ENCODE data around the gene TGFBR2. TPM values are rescaled to one million over a fixed set of nuclear protein-coding genes. Genes with fewer than 3 reads are reported as not detected.

Gene TGFBR2
- total RNA-seq, 2 donors from 2014 or later: 6.0 to 9.6 TPM

DNA sequence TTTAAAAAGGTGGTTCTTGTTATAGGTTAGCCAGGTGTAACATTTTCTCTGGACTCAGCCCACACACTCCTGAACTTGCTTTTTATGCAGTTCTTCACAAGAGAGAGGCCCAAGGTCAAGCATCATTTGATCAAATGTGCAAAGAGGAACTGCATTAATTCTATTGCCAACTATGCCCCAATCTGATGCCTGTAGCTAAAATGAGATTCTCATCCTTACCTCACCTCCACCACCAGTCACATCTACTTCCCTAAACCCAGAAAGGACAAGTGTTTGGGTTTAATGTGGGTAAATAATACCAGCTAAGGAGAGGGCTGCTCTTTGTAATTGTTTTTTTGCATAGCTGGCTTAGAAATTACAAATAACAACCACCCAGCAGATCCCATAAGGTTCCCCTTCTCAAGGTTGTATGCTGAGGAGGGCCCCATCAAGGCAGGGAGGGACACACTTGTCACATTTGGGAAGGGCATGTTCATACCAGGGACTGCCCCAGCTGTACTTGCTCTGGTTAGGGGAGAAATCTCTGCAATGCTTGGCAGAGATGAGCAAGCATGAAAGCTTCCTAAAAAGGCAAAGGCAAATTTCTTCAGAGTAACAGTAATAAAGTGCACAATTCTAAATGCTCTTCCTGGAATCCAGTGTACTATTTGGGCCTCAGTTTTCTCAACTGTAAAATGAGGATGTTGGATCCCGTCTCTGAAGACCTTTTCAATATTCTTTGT is 76.2 kb downstream of the TGFBR2 start:
- 80 to 100% methylated on average over 1 of the region's 1 CpG for WGBS, 2 experiments (ENCODE audit: insufficient coverage in 1 of 2, insufficient read length in 1 of 2)
- no peak overlapping the region for H3K27ac Mint-ChIP-seq

GRCh38 chr3:30683769-30684168 is 77.4 kb downstream of the TGFBR2 start:
- Histone ChIP-seq H3K9ac (ENCODE audit: extremely low read depth, low read length, poor library complexity, severe bottlenecking) (no peak overlapping the region), H3K27me3 (ENCODE audit: control insufficient read depth, insufficient read depth, low read length, poor library complexity, severe bottlenecking) (no peaks in the 10 kb centered on the region), H3K36me3 (ENCODE audit: control insufficient read depth, insufficient read depth, low read length) (peaks cover 46% of the 10 kb centered on the region), H3K27ac (ENCODE audit: low read depth, low read length) (no peak overlapping the region), H3K4me3 (ENCODE audit: low read length) (no peak overlapping the region), H3K9me3 (ENCODE audit: control insufficient read depth, low read length) (no peaks in the 10 kb centered on the region), H3K4me1 (ENCODE audit: control insufficient read depth, insufficient read depth, low read length) (peaks cover 6% of the 10 kb centered on the region)
- Mint-ChIP-seq H3K36me3 (ENCODE audit: low read depth) (peaks cover 40% of the 10 kb centered on the region), H3K27ac (no peak overlapping the region), H3K9me3 (no peaks in the 10 kb centered on the region), H3K4me1 (peaks cover 28% of the 10 kb centered on the region), H3K4me3 (no peak overlapping the region), H3K27me3 (ENCODE audit: insufficient read depth) (no peaks in the 10 kb centered on the region)
- WGBS, 2 experiments (ENCODE audit: insufficient coverage in 1 of 2, insufficient read length in 1 of 2): 95 to 97% methylated on average over 3 of the region's 3 CpGs
- DNase-seq: no peak
- TF ChIP-seq CTCF (conservative IDR thresholded peaks at IDR 0.05): no peak

More for the DNA sequence above, 76.2 kb downstream of the TGFBR2 start:
- Mint-ChIP-seq H3K4me1 (peaks cover 33% of the 10 kb centered on the region), H3K36me3 (ENCODE audit: low read depth) (peaks cover 40% of the 10 kb centered on the region), H3K4me3 (no peak overlapping the region), H3K27me3 (ENCODE audit: insufficient read depth) (no peaks in the 10 kb centered on the region), H3K9me3 (no peaks in the 10 kb centered on the region)
- Histone ChIP-seq H3K36me3 (ENCODE audit: control insufficient read depth, insufficient read depth, low read length) (peaks cover 41% of the 10 kb centered on the region), H3K9ac (ENCODE audit: extremely low read depth, low read length, poor library complexity, severe bottlenecking) (no peak overlapping the region), H3K4me3 (ENCODE audit: low read length) (no peak overlapping the region), H3K27ac (ENCODE audit: low read depth, low read length) (no peak overlapping the region), H3K27me3 (ENCODE audit: control insufficient read depth, insufficient read depth, low read length, poor library complexity, severe bottlenecking) (no peaks in the 10 kb centered on the region), H3K9me3 (ENCODE audit: control insufficient read depth, low read length) (no peaks in the 10 kb centered on the region), H3K4me1 (ENCODE audit: control insufficient read depth, insufficient read depth, low read length) (peaks cover 7% of the 10 kb centered on the region)
- no peak for DNase-seq
- no peak for TF ChIP-seq CTCF (conservative IDR thresholded peaks at IDR 0.05)

DNA sequence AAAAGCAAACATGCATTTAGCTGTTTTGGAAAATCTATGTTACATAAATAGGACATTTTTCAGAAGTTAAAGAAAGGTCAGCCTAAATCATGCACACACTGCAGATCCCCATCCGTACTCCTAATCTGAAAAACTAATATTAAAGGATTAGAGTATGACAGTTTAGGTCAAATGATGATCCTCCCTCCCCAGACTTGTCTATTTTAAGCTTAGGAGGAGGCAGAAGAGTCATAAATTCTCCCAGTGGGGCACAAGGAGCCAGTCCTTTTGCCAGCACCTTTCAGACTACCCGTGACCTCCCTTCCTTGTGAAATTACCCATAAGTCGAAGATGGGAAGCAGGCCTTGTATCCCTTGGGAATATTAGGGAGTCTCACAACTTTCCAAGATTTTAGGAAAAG is 78.0 kb downstream of the TGFBR2 start:
- no peak for DNase-seq
- H3K36me3 ChIP-seq (ENCODE audit: control insufficient read depth, insufficient read depth, low read length): peaks cover 48% of the 10 kb centered on the region
- no peak overlapping the region for H3K27ac ChIP-seq (ENCODE audit: low read depth, low read length)
- no peak overlapping the region for H3K4me3 ChIP-seq (ENCODE audit: low read length)
- TF ChIP-seq CTCF (conservative IDR thresholded peaks at IDR 0.05): no peak
- 94 to 100% methylated on average over 1 to 2 of the region's 3 CpGs for WGBS, 2 experiments (ENCODE audit: insufficient coverage in 1 of 2, insufficient read length in 1 of 2)
- Mint-ChIP-seq H3K4me3 (no peak overlapping the region), H3K4me1 (peaks cover 27% of the 10 kb centered on the region), H3K9me3 (no peaks in the 10 kb centered on the region), H3K36me3 (ENCODE audit: low read depth) (peaks cover 42% of the 10 kb centered on the region), H3K27me3 (ENCODE audit: insufficient read depth) (no peaks in the 10 kb centered on the region), H3K27ac (no peak overlapping the region)
- H3K9me3 ChIP-seq (ENCODE audit: control insufficient read depth, low read length): no peaks in the 10 kb centered on the region
- H3K27me3 ChIP-seq (ENCODE audit: control insufficient read depth, insufficient read depth, low read length, poor library complexity, severe bottlenecking): no peaks in the 10 kb centered on the region
- H3K9ac ChIP-seq (ENCODE audit: extremely low read depth, low read length, poor library complexity, severe bottlenecking): no peak overlapping the region
- H3K4me1 ChIP-seq (ENCODE audit: control insufficient read depth, insufficient read depth, low read length): peaks cover 4% of the 10 kb centered on the region

Data from endodermal cell (in vitro differentiated cells).